Measurements from ENCODE around the gene FYCO1. TPM values are rescaled to one million over a fixed set of nuclear protein-coding genes. Genes with fewer than 3 reads are reported as not detected.
A peak's percentile ranks its signal among the peaks of the same experiment; 100 is the strongest.

The FYCO1 gene
- total and polyA plus RNA-seq, 10 donors: 5.2 to 40.1 (median 30.5) TPM

GRCh38 chr3:45895686-45896468 lies 99.7 kb downstream of the FYCO1 start:
- WGBS, 5 donors: 78 to 90% (median 90%) methylated on average over 5 of the region's 5 CpGs
- H3K27me3 ChIP-seq (replicated peaks in 1 of 7): no peaks in the 10 kb centered on the region
- H3K4me3 ChIP-seq: no peak overlapping the region
- TF ChIP-seq POLR2A (IDR thresholded peaks at IDR 0.05) (no peak), CTCF (IDR thresholded peaks at IDR 0.05 in 8 of 11, conservative IDR thresholded peaks at IDR 0.05 in 3 of 11) (no peak), POLR2AphosphoS5 (IDR thresholded peaks at IDR 0.05) (no peak)
- no peak for DNase-seq
- H3K27ac ChIP-seq: no peak overlapping the region
- H3K9me3 ChIP-seq: no peaks in the 10 kb centered on the region
- peaks cover 0 to 39% (median 8%) of the 10 kb centered on the region in 6 donors for H3K4me1 ChIP-seq
- no peaks in the 10 kb centered on the region for H3K36me3 ChIP-seq
- intact Hi-C loops (cut with DNase I; ENCODE audit: low total_unique reads): no loop called here

- peaks cover 2 to 55% (median 14%) of the 10 kb centered on the region in 6 donors for H3K4me1 ChIP-seq
- TF ChIP-seq POLR2AphosphoS5 (IDR thresholded peaks at IDR 0.05): no peak
- no peak for TF ChIP-seq CTCF (IDR thresholded peaks at IDR 0.05 in 8 of 11, conservative IDR thresholded peaks at IDR 0.05 in 3 of 11)
- no peak for TF ChIP-seq POLR2A (IDR thresholded peaks at IDR 0.05)
- 20 to 43% (median 22%) methylated on average over 6 of the region's 6 CpGs for WGBS, 5 donors
Observed at GRCh38 chr3:45894015-45894414, 101.6 kb downstream of the FYCO1 start.

DNA sequence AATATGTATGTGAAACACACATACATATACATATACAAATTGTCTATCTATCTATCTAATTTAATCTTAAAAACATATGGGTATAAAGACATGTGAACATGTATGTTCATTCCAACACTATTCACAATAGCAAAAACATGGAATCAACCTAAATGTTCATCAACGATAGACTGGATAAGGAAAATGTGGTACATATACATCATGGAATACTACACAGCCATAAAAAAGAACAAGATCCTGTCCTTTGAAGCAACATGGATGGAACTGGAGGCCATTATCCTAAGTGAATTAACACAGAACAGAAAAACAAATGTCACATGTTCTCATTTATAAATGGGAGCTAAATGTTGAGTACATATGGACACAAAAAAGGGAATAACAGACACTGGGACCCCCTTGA lies 103.5 kb downstream of the FYCO1 start:
- intact Hi-C loops (cut with DNase I; ENCODE audit: low total_unique reads): no loop called here
- no peak for DNase-seq
- WGBS, 5 donors: 96 to 100% (median 98%) methylated on average over 1 of the region's 1 CpG

More at GRCh38 chr3:45894015-45894414, 101.6 kb downstream of the FYCO1 start:
- H3K27me3 ChIP-seq (replicated peaks in 1 of 7): no peaks in the 10 kb centered on the region
- peak overlapping the region in 5 of 8 donors; percentile 9 to 59 (median 50) for H3K27ac ChIP-seq
- intact Hi-C loops (cut with DNase I; ENCODE audit: low total_unique reads): no loop called here
- no peak for DNase-seq
- H3K36me3 ChIP-seq: no peaks in the 10 kb centered on the region
- H3K9me3 ChIP-seq: no peaks in the 10 kb centered on the region
- no peak overlapping the region for H3K4me3 ChIP-seq

More for the DNA sequence above, 103.5 kb downstream of the FYCO1 start:
- H3K27me3 ChIP-seq (replicated peaks in 1 of 7): no peaks in the 10 kb centered on the region
- H3K27ac ChIP-seq: peak overlapping the region in 2 of 8 donors; percentile 51 to 59
- peaks cover 2 to 63% (median 17%) of the 10 kb centered on the region in 6 donors for H3K4me1 ChIP-seq
- H3K4me3 ChIP-seq: no peak overlapping the region
- H3K36me3 ChIP-seq: no peaks in the 10 kb centered on the region
- TF ChIP-seq CTCF (IDR thresholded peaks at IDR 0.05 in 8 of 11, conservative IDR thresholded peaks at IDR 0.05 in 3 of 11) (no peak), POLR2AphosphoS5 (IDR thresholded peaks at IDR 0.05) (no peak), POLR2A (IDR thresholded peaks at IDR 0.05) (no peak)
- H3K9me3 ChIP-seq: no peaks in the 10 kb centered on the region
